ENCODE results near the gene PET100.

DNA sequence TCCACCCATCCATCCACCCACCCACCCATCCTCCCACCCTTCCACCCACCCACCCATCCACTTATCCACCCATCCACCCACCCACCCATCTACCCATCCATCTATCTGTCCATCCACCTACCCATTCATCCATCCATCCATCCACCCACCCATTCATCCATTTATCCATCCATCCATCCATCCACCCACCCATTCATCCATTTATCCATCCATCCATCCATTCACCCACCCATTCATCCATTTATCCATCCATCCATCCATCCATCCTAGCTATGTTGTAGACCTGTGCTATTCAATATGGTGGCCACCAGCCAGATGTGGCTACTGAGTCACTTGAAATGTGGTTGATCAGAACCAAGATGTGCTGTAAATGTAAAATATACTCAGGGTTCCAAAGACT, 28.9 kb upstream of the PET100 start:
- TF ChIP-seq CBFB (IDR thresholded peaks at IDR 0.05; ENCODE audit: low read depth) = no peak
- TF ChIP-seq MTA2 (IDR thresholded peaks at IDR 0.05; ENCODE audit: low read depth) = no peak
- no peak for TF ChIP-seq BCL11A (IDR thresholded peaks at IDR 0.05; ENCODE audit: low read depth, low read length)
- TF ChIP-seq RAD51 (IDR thresholded peaks at IDR 0.05) = no peak
- TF ChIP-seq NBN (IDR thresholded peaks at IDR 0.05) = no peak
- no peak for TF ChIP-seq ATF2 (IDR thresholded peaks at IDR 0.05; ENCODE audit: low read length)
- no peak for TF ChIP-seq TBL1XR1 (IDR thresholded peaks at IDR 0.05; ENCODE audit: low read depth, low read length)
- TF ChIP-seq EP300 (IDR thresholded peaks at IDR 0.05; ENCODE audit: borderline replicate concordance in 1 of 2, control insufficient read depth in 1 of 2, low read depth in 2 of 2, low read length in 2 of 2) = no peak
- TF ChIP-seq, protein P1, sequence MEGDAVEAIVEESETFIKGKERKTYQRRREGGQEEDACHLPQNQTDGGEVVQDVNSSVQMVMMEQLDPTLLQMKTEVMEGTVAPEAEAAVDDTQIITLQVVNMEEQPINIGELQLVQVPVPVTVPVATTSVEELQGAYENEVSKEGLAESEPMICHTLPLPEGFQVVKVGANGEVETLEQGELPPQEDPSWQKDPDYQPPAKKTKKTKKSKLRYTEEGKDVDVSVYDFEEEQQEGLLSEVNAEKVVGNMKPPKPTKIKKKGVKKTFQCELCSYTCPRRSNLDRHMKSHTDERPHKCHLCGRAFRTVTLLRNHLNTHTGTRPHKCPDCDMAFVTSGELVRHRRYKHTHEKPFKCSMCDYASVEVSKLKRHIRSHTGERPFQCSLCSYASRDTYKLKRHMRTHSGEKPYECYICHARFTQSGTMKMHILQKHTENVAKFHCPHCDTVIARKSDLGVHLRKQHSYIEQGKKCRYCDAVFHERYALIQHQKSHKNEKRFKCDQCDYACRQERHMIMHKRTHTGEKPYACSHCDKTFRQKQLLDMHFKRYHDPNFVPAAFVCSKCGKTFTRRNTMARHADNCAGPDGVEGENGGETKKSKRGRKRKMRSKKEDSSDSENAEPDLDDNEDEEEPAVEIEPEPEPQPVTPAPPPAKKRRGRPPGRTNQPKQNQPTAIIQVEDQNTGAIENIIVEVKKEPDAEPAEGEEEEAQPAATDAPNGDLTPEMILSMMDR (IDR thresholded peaks at IDR 0.05 in 2 of 3, conservative IDR thresholded peaks at IDR 0.05 in 1 of 3; ENCODE audit: control insufficient read depth in 2 of 3, extremely low read depth in 1 of 3, insufficient read depth in 1 of 3, low read depth in 3 of 3, low read length in 3 of 3) = no peak
- TF ChIP-seq ZNF24 (IDR thresholded peaks at IDR 0.05) = no peak
- no peak for TF ChIP-seq NFIC (IDR thresholded peaks at IDR 0.05; ENCODE audit: low read depth, low read length)
- TF ChIP-seq FOS (IDR thresholded peaks at IDR 0.05; ENCODE audit: borderline replicate concordance, extremely low read depth, insufficient read length) = no peak
- no peak for TF ChIP-seq POLR2AphosphoS2 (IDR thresholded peaks at IDR 0.05; ENCODE audit: low read depth, low read length)

All from GM12878 (cell line).